K562 (cell line): Measurements from ENCODE around the gene SIGLEC15.

Experiments
- DEAF1 ChIP-seq: fragments of 450-650 bp; formaldehyde crosslinking; IDR thresholded peaks from 2 replicates; pipeline ENCODE4 v1.4.0; 2020; ENCODE audit warnings: mild to moderate bottlenecking, moderate library complexity
- HOMEZ ChIP-seq: fragments of 250-450 bp; sonication (Bioruptor Pico); IDR thresholded peaks from 2 replicates; pipeline ENCODE4 v1.4.0; 2020; ENCODE audit warnings: mild to moderate bottlenecking, moderate library complexity
- PCBP1 ChIP-seq: fragments of 200-400 bp; formaldehyde crosslinking; IDR thresholded peaks from 2 replicates; pipeline ENCODE4 v1.6.1; 2018; ENCODE audit warnings: mild to moderate bottlenecking, low read depth, low read length; ENCODE audit not compliant: poor library complexity, severe bottlenecking
- TAF1 ChIP-seq: IDR thresholded peaks from 2 replicates; pipeline ENCODE4 v1.6.1; 2011; ENCODE audit warnings: mild to moderate bottlenecking, low read length, moderate library complexity; ENCODE audit not compliant: insufficient read depth, control insufficient read depth, severe bottlenecking; ENCODE audit errors: extremely low read depth
- U2AF2 ChIP-seq: fragments of 200-400 bp; formaldehyde crosslinking; optimal IDR thresholded peaks from 2 replicates; pipeline ENCODE3; 2017; ENCODE audit warnings: low read depth, mild to moderate bottlenecking, low read length
- USF2 ChIP-seq: sonication (generic); formaldehyde crosslinking; IDR thresholded peaks from 2 replicates; pipeline ENCODE4 v1.5.0; 2020; ENCODE audit warnings: missing genetic modification reagents

GRCh38 chr18:45787346-45787745, 38.1 kb upstream of the SIGLEC15 start:
- no peak for TF ChIP-seq HOMEZ
- no peak for TF ChIP-seq USF2 (CRISPR knock-in tag)
- no peak for TF ChIP-seq PCBP1
- no peak for TF ChIP-seq U2AF2
- no peak for TF ChIP-seq DEAF1 (CRISPR knock-in tag)
- TF ChIP-seq TAF1 = no peak
